ENCODE results near the gene JPH3.

JPH3 gene

DNA sequence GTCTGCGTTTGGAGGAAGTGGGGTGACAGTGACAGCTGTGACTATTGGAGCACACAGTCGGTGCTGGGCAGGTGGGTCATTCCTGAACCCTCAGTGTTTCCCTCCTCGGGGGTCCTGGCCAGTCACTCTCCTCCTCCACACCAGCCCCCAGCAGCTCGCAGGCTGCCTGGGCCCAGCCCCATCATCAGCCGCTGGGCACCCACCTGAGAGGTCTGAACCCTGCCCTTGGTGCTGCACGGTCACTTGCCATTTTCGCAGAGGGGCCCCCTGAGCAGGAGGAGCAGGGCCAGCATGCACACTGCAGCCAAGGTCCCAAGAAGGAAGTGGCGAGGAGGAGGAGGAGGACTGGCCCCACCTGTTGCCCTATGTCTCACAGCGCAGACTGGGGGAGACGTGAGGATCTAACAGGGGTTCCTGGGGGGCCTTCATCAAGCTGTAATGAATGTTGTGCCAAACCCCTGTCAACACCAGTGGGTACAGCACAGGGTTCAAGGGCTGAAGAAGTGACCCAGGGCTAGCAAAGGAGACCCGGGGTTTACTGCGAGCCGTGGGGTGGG is 23.0 kb downstream of the JPH3 start:
- no peak for DNase-seq (ENCODE audit: low read depth in 4 of 4, low spot score in 1 of 4)

DNA sequence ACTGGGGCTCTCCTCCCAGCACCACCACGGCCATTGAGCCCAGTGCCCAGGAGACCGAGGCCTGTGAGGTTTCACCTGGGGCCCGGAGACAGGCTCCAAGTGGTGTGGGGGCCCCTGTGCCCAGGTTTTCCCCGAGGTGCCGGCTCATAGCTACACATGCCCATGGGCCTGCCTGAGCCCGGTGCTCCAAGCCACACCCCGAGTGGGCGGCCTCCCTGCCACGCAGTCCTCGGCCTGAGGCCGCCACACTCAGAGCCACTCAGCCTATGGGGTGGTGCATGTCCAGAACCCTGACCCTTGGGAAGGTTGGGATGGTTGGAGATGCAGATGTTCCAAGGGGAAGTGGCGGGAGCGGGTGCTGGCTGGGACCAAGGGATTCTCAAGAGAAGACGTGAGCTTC is 24.1 kb downstream of the JPH3 start:
- no peak for DNase-seq (ENCODE audit: low read depth in 4 of 4, low spot score in 1 of 4)

DNA sequence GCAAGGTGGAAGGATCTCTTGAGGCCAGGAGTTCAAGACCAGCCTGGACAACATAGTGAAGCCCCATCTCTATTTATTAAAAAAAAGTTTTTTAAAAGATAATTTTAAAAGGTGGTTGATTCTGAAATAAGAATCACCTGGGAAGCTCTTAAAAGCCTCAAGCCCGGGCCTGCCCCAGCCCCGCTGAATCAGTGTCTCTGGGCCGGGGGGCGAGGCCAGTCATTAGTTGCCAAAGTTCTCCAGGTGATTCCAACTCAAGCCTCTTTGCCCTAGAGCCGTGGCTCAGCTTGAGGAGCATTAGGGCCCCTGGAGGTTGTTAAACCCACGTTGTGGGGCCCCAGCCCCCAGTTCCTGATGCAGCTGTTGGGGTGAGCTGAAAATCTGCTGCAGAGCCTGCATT is 24.6 kb downstream of the JPH3 start:
- DNase-seq (ENCODE audit: low read depth in 4 of 4, low spot score in 1 of 4), result no peak

DNA sequence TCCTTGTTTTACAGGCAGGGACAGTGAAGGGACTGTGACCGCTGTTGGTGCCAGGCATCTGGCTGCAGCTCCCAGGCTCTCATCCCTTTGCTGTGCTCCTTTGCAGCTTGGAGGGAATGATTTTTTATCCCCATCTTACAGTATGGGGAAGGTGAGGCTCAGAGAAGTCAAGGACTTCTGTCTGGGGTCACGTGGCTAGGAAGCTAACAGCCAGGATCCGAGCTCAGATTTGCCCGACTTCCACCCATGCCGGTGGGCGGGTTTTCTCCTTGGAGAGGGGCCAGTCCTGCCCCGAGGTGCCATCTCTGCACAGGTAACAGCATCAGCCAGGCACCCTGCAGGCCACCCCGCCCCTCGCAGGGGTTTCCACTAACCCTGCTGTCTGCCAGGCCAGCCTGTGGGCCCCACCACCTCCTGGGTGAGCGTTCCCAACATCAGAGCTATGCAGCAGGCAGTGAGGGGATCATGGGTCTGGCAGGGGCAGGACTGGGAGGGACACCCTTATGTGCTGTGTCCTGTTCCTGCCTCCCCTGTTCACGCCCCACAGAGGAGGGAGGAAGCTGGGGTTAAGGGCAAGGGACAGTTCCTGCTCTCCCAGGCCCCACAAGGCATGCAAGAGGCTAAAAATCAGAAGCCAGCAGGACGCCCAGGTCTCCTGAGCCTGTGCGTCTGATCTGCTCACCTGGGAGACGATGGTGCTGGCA is 25.4 kb downstream of the JPH3 start:
- DNase-seq (ENCODE audit: low read depth in 4 of 4, low spot score in 1 of 4), result no peak

- no peak for DNase-seq (ENCODE audit: low read depth in 4 of 4, low spot score in 1 of 4)
Observed at GRCh38 chr16:87628246-87628923, 26.1 kb downstream of the JPH3 start.

DNA sequence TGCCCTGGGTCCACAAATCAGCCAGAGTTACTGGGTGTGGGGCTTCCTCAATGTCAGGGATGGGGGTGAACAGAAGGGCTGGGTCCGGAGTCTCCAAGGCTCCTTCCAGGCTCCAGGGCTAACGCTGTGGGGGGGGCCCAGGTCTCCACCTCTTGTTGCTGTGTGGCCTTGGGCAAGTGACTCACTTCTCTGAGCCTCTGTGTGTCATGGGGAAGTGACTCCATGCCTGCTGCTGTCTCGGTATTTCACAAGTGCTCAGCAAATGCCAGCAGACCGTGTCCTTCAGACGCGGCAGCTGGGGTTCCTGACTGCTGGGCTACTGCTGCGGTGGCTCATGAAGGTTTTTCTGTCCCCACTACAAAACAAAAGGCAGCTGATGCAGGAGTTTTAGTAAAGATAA is 26.6 kb downstream of the JPH3 start:
- no peak for DNase-seq (ENCODE audit: low read depth in 4 of 4, low spot score in 1 of 4)

- no peak for DNase-seq (ENCODE audit: low read depth in 4 of 4, low spot score in 1 of 4)
Observed at GRCh38 chr16:87631067-87631466, 28.8 kb downstream of the JPH3 start.

GRCh38 chr16:87634411-87634810 is 32.1 kb downstream of the JPH3 start:
- no peak for DNase-seq (ENCODE audit: low read depth in 4 of 4, low spot score in 1 of 4)

- peak; percentile 47 to 60 (median 52) for DNase-seq (ENCODE audit: low read depth in 4 of 4, low spot score in 1 of 4)
Observed at GRCh38 chr16:87635541-87636049, 33.3 kb downstream of the JPH3 start.

- DNase-seq (ENCODE audit: low read depth in 4 of 4, low spot score in 1 of 4), result peak; percentile 55 to 79 (median 70)
Observed at GRCh38 chr16:87636050-87636684, 33.9 kb downstream of the JPH3 start.

DNA sequence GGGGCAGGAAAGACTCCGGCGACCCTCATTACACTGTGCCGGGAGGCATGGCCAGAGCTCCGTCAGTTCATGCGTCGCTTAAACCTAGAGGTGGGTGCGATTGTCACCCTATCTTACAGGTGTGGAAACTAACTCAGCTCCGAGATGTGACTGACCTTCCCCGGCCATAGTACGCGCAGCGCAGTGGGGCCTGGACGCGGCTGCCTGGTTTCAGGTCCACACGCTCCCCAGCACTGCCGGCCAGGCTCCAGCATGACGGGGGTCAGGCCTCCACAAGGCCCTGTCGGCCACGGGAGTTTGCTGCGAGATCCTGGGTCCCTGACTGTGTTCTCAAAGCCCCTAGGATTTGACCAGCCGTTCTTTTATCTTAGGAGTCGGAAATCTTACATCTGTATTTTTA is 34.4 kb downstream of the JPH3 start:
- DNase-seq (ENCODE audit: low read depth in 4 of 4, low spot score in 1 of 4), result no peak

DNA sequence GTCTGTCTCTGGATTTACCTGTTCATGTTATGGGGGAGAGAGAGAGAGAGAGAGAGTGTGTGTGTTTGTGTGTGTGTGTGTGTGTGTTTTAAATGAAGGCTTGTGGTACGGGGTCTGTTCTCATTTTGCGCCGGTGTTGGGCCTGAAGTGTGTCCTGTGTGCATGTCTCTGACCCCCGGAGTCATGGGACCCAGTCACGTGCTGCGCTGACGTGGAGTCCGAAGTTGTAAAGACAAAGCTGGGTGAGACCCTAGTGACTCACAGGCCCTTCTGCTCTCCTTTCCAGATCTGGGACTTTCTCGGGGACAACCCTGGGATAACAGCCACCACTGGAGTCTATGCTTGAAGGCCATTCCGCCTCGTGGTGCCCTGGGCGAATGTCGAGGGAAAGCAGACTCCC is 35.0 kb downstream of the JPH3 start:
- DNase-seq (ENCODE audit: low read depth in 4 of 4, low spot score in 1 of 4), result no peak

- DNase-seq (ENCODE audit: low read depth in 4 of 4, low spot score in 1 of 4), result no peak
Observed at GRCh38 chr16:87638736-87639135, 36.4 kb downstream of the JPH3 start.

DNA sequence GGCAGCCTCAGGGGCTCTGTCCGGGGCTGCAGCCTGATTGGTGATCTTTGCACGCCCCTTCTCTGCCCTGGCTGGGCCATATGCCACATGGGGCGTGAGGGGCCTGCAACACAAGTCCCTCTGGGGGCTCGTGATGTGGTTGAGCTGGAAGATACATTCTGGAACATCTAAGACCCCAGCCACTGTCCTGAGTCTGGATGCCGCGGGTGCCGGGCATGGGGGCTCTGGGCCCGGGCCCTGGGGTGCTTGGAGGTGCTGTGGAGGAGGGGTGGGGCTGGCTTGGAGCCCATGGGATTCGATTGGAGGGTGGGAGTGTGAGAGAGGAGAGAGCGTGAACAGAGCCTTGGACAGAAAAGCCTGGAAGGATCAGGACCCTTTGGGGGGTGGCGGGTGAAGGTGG is 39.4 kb downstream of the JPH3 start:
- DNase-seq (ENCODE audit: low read depth in 4 of 4, low spot score in 1 of 4), result no peak

GRCh38 chr16:87642491-87642890 is 40.2 kb downstream of the JPH3 start:
- no peak for DNase-seq (ENCODE audit: low read depth in 4 of 4, low spot score in 1 of 4)

DNA sequence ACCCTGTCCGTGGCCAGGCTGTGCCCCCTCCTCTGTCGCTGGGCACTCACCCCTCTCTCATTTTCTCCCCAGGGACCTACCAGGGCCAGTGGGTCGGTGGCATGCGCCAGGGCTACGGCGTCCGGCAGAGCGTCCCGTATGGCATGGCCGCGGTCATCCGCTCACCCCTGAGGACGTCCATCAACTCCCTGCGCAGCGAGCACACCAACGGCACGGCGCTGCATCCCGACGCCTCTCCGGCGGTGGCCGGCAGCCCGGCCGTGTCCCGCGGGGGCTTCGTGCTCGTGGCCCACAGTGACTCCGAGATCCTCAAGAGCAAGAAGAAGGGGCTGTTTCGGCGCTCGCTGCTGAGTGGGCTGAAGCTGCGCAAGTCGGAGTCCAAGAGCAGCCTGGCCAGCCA is 41.9 kb downstream of the JPH3 start:
- DNase-seq (ENCODE audit: low read depth in 4 of 4, low spot score in 1 of 4), result no peak

GRCh38 chr16:87644596-87644995 is 42.3 kb downstream of the JPH3 start:
- no peak for DNase-seq (ENCODE audit: low read depth in 4 of 4, low spot score in 1 of 4)

GRCh38 chr16:87645802-87646201 is 43.5 kb downstream of the JPH3 start:
- DNase-seq (ENCODE audit: low read depth in 4 of 4, low spot score in 1 of 4), result no peak

DNA sequence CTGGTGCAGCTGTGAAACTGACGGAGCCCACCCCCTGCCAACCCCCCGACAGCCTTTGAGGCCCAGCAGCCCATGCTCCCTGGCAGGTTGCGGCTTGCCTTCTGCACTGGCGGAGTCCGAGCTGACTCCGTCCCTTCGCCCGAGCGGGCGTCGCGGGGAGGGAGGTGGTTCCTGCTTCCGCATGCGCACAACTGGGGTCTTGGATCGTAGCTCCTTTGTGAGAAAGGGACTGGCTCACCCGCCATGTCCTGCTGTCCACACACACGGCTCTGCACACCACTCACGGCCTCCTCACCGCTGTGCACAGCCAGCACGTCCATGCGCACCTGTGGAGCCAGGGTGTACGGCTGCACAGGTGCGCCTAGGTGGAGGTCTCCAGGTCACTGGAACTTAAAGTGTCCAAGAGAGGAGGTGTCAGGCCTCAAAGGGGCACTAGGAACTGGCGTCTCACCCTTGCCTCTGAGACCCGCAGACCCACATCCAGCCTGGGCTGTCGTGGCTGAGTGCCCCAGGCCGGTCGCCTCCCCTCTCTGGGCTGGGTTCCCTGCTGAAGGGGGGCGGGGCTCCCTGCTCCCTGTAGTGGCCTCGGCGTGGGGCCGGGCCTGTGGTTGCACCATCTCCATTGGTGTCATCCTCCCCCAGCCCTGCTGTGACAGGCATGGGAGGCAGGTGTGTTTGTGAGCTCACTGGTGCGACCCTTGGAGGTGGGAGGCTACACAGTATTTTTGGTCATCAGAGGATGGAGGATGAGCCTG is 45.3 kb downstream of the JPH3 start:
- no peak for DNase-seq (ENCODE audit: low read depth in 4 of 4, low spot score in 1 of 4)

GRCh38 chr16:87648236-87648635 is 45.9 kb downstream of the JPH3 start:
- no peak for DNase-seq (ENCODE audit: low read depth in 4 of 4, low spot score in 1 of 4)

Measured in stimulated activated CD4-positive, alpha-beta T cell treated with anti-CD3 and anti-CD28 coated beads, Interleukin-1b, Interleukin-23, amount 100 ng/mL, for 24 hours (primary cell).